H9 (cell line): ENCODE measurements around the gene RGL1. TPM values are rescaled to one million over a fixed set of nuclear protein-coding genes. Genes with fewer than 3 reads are reported as not detected.

ENCODE experiments used
- DNase-seq: peaks from one replicate; pipeline ENCODE4 v3.0.0-alpha.2; 2017
- H2AFZ ChIP-seq: one replicate; pipeline ENCODE4 v1.6.1; 2013; ENCODE audit warnings: mild to moderate bottlenecking, low read length, control low read depth, moderate library complexity
- H2AK5ac ChIP-seq: 2 replicates; pipeline ENCODE4 v1.6.1; 2013; ENCODE audit warnings: low read length, control low read depth, mixed read lengths; ENCODE audit not compliant: insufficient read length
- H2BK120ac ChIP-seq: one replicate; pipeline ENCODE4 v1.6.1; 2013; ENCODE audit warnings: low read depth, mild to moderate bottlenecking, low read length, control low read depth, inconsistent platforms; ENCODE audit not compliant: poor library complexity, severe bottlenecking
- H2BK12ac ChIP-seq: 2 replicates; pipeline ENCODE4 v1.6.1; 2013; ENCODE audit warnings: low read length, control low read depth, mixed read lengths, low read depth; ENCODE audit not compliant: insufficient read length
- H2BK15ac ChIP-seq: 2 replicates; pipeline ENCODE4 v1.6.1; 2013; ENCODE audit warnings: low read depth, low read length, control low read depth
- H2BK20ac ChIP-seq: one replicate; pipeline ENCODE4 v1.6.1; 2013; ENCODE audit warnings: low read depth, mild to moderate bottlenecking, low read length, control low read depth, inconsistent platforms; ENCODE audit not compliant: poor library complexity, severe bottlenecking
- H2BK5ac ChIP-seq: 2 replicates; pipeline ENCODE4 v1.6.1; 2013; ENCODE audit warnings: low read length, control low read depth, mixed read lengths; ENCODE audit not compliant: insufficient read length
- H3K14ac ChIP-seq: 2 replicates; pipeline ENCODE4 v1.6.1; 2013; ENCODE audit warnings: low read length, control low read depth; ENCODE audit not compliant: insufficient read depth
- H3K18ac ChIP-seq: 2 replicates; pipeline ENCODE4 v1.6.1; 2013; ENCODE audit warnings: low read depth, mild to moderate bottlenecking, mixed read lengths, low read length, control low read depth; ENCODE audit not compliant: insufficient read length
- H3K23ac ChIP-seq: 2 replicates; pipeline ENCODE4 v1.6.1; 2013; ENCODE audit warnings: low read length, control low read depth, mixed read lengths, low read depth; ENCODE audit not compliant: insufficient read length
- H3K23me2 ChIP-seq: 2 replicates; pipeline ENCODE4 v1.6.1; 2013; ENCODE audit warnings: low read depth, mild to moderate bottlenecking, mixed read lengths, low read length, control low read depth; ENCODE audit not compliant: insufficient read length, poor library complexity, severe bottlenecking
- H3K27ac ChIP-seq: 2 replicates; pipeline ENCODE4 v1.5.1; 2013; ENCODE audit warnings: low read length, control low read depth, mixed read lengths, low read depth; ENCODE audit not compliant: insufficient read length
- H3K27me3 ChIP-seq: 2 replicates; pipeline ENCODE4 v1.6.1; 2013; ENCODE audit warnings: low read length, control low read depth, inconsistent platforms; ENCODE audit not compliant: insufficient read depth
- H3K4ac ChIP-seq: 2 replicates; pipeline ENCODE4 v1.6.1; 2013; ENCODE audit warnings: low read depth, mild to moderate bottlenecking, control low read depth, inconsistent platforms, low read length, moderate library complexity
- H3K4me1 ChIP-seq: 2 replicates; pipeline ENCODE4 v1.6.1; 2013; ENCODE audit warnings: low read length, control low read depth, inconsistent platforms; ENCODE audit not compliant: insufficient read depth
- H3K4me2 ChIP-seq: 2 replicates; pipeline ENCODE4 v1.6.1; 2013; ENCODE audit warnings: low read length, control low read depth, mixed read lengths; ENCODE audit not compliant: insufficient read length, insufficient read depth
- H3K56ac ChIP-seq: 2 replicates; pipeline ENCODE4 v1.6.1; 2013; ENCODE audit warnings: low read depth, mild to moderate bottlenecking, mixed read lengths, low read length, control low read depth; ENCODE audit not compliant: insufficient read length
- H3K79me1 ChIP-seq: 2 replicates; pipeline ENCODE4 v1.6.1; 2013; ENCODE audit warnings: low read depth, mild to moderate bottlenecking, moderate library complexity, low read length, control low read depth, inconsistent platforms; ENCODE audit not compliant: insufficient read depth, poor library complexity, severe bottlenecking
- H3K79me2 ChIP-seq: 2 replicates; pipeline ENCODE4 v1.6.1; 2013; ENCODE audit warnings: low read length, control low read depth, inconsistent platforms; ENCODE audit not compliant: insufficient read depth
- H3K9ac ChIP-seq: 2 replicates; pipeline ENCODE4 v1.6.1; 2013; ENCODE audit warnings: low read length, control low read depth, mixed read lengths; ENCODE audit not compliant: insufficient read length; ENCODE audit errors: extremely low read depth
- H3K9me3 ChIP-seq: one replicate; pipeline ENCODE4 v1.6.1; 2013; ENCODE audit warnings: low read depth, low read length, inconsistent platforms; ENCODE audit not compliant: control insufficient read depth
- H3T11ph ChIP-seq: one replicate; pipeline ENCODE4 v1.6.1; 2013; ENCODE audit warnings: mild to moderate bottlenecking, low read length, control low read depth, inconsistent platforms
- H4K20me1 ChIP-seq: one replicate; pipeline ENCODE4 v1.6.1; 2013; ENCODE audit not compliant: control insufficient read depth, insufficient read length, insufficient read depth
- H4K5ac ChIP-seq: 2 replicates; pipeline ENCODE4 v1.6.1; 2013; ENCODE audit warnings: low read depth, mild to moderate bottlenecking, mixed read lengths, low read length, control low read depth; ENCODE audit not compliant: insufficient read length
- H4K8ac ChIP-seq: replicated peaks from 2 replicates; pipeline ENCODE4 v1.6.1; 2013; ENCODE audit warnings: low read length, control low read depth, mixed read lengths, low read depth; ENCODE audit not compliant: insufficient read length
- H4K91ac ChIP-seq: 2 replicates; pipeline ENCODE4 v1.6.1; 2013; ENCODE audit warnings: low read depth, mild to moderate bottlenecking, moderate library complexity, mixed read lengths, low read length, control low read depth; ENCODE audit not compliant: insufficient read length
- H3K27ac Mint-ChIP-seq, 3 experiments: 2 replicates in 2 of 3; 3 replicates in 1 of 3; pipeline ENCODE4 v1.8.0; 2020 to 2021; ENCODE audit warnings: mixed read lengths in 3 of 3, mild to moderate bottlenecking in 1 of 3, moderate library complexity in 1 of 3
- H3K27me3 Mint-ChIP-seq: 2 replicates; pipeline ENCODE4 v1.8.0; 2021; ENCODE audit warnings: low read depth, mild to moderate bottlenecking, moderate library complexity, mixed read lengths
- H3K36me3 Mint-ChIP-seq, 3 experiments: 2 replicates in 2 of 3; 3 replicates in 1 of 3; pipeline ENCODE4 v1.8.0; 2020 to 2021; ENCODE audit warnings: low read depth in 3 of 3, mixed read lengths in 3 of 3; ENCODE audit not compliant: insufficient read depth in 1 of 3
- H3K4me1 Mint-ChIP-seq, 2 experiments: 2 replicates each; pipeline ENCODE4 v1.8.0; 2020; ENCODE audit warnings: mixed read lengths in 2 of 2
- H3K4me3 Mint-ChIP-seq, 2 experiments: 2 replicates in 1 of 2; 3 replicates in 1 of 2; pipeline ENCODE4 v1.8.0; 2020 to 2021; ENCODE audit warnings: mild to moderate bottlenecking in 2 of 2, mixed read lengths in 2 of 2, moderate library complexity in 1 of 2
- H3K9me3 Mint-ChIP-seq, 2 experiments: 2 replicates in 1 of 2; 3 replicates in 1 of 2; pipeline ENCODE4 v1.8.0; 2020; ENCODE audit warnings: mild to moderate bottlenecking in 2 of 2, mixed read lengths in 2 of 2, moderate library complexity in 1 of 2
- CTCF ChIP-seq: fragments of 200-600 bp; sonication (generic); conservative IDR thresholded peaks from 3 replicates; pipeline ENCODE4 v1.8.0; 2021; ENCODE audit warnings: antibody characterized with exemption, mild to moderate bottlenecking
- WGBS: extraction: QIAGEN DNeasy Blood & Tissue Kit; methylation state at CpG from one replicate; pipeline ENCODE4 v1.1.7; 2013; ENCODE audit warnings: missing lambda C conversion rate, low lambda C conversion rate, mixed read lengths; ENCODE audit not compliant: insufficient read length; ENCODE audit errors: extremely low coverage; 5-methylcytosine and 5-hydroxymethylcytosine counted together
- total RNA-seq: library from RNA; stranded (reverse); gene quantifications from 2 replicates; pipeline ENCODE4 v1.2.1, GENCODE V29; 2021

RGL1 gene
- total RNA-seq, 1 experiment from 2014 or later = 1.4 TPM

- Histone ChIP-seq H3K27ac (no peak overlapping the region), H4K5ac (no peak overlapping the region), H2BK5ac (no peak overlapping the region), H3K4me2 (no peak overlapping the region), H3K18ac (no peak overlapping the region), H3K4me1 (no peaks in the 10 kb centered on the region), H3K56ac (no peak overlapping the region), H3K14ac (no peak overlapping the region), H2AFZ (no peak overlapping the region), H2BK15ac (no peak overlapping the region), H2BK12ac (no peak overlapping the region), H2BK120ac (no peak overlapping the region), H4K91ac (no peak overlapping the region), H2AK5ac (no peak overlapping the region), H3K9ac (no peak overlapping the region), H3K79me1 (no peaks in the 10 kb centered on the region), H3K79me2 (no peaks in the 10 kb centered on the region), H3K9me3 (no peaks in the 10 kb centered on the region), H3T11ph (no peak overlapping the region), H3K23ac (no peak overlapping the region), H3K27me3 (no peaks in the 10 kb centered on the region), H2BK20ac (no peak overlapping the region), H4K20me1 (no peaks in the 10 kb centered on the region), H3K4ac (no peak overlapping the region), H4K8ac (no peak overlapping the region), H3K23me2 (no peaks in the 10 kb centered on the region)
- Mint-ChIP-seq H3K4me1 (peaks cover 9 to 14% of the 10 kb centered on the region in 2 experiments; a peak in 3 of 4 replicates), H3K9me3 (no peaks in the 10 kb centered on the region), H3K36me3 (no peaks in the 10 kb centered on the region), H3K4me3 (no peak overlapping the region), H3K27ac (no peak overlapping the region), H3K27me3 (no peaks in the 10 kb centered on the region)
- WGBS = no CpG with 5 or more reads among the region's 2 CpGs
- no peak for TF ChIP-seq CTCF
- DNase-seq = no peak
Observed at GRCh38 chr1:183838221-183838620, 33.3 kb downstream of the RGL1 start.
